ENCODE results near the gene RC3H2. TPM values are rescaled to one million over a fixed set of nuclear protein-coding genes. Genes with fewer than 3 reads are reported as not detected.

Gene RC3H2
- total RNA-seq, 1 experiment from 2014 or later, result 37.5 TPM

- ChIA-PET POLR2A (interaction anchor here (0.9 to 1.2 kb wide), 2 partner anchors 10 to 17 kb away, joined by 4 to 5 read pairs; no protein-coding TSS in a partner anchor), CTCF (interaction anchor here (1.3 kb wide), 1 partner anchor 426 kb away, joined by 4 read pairs; no protein-coding TSS in a partner anchor)
- no peak for DNase-seq (ENCODE audit: low spot score)
- Mint-ChIP-seq H3K4me1 (peaks cover 23% of the 10 kb centered on the region), H3K4me3 (no peak overlapping the region), H3K27me3 (ENCODE audit: low read depth) (no peaks in the 10 kb centered on the region), H3K27ac (peak overlapping the region; percentile 96), H3K9me3 (no peaks in the 10 kb centered on the region), H3K36me3 (peaks cover 4% of the 10 kb centered on the region; the same call in 1 of the 2 replicates)
- no peak for ATAC-seq
- TF ChIP-seq ZSCAN18 (CRISPR knock-in tag; IDR thresholded peaks at IDR 0.05) (no peak), ZNF423 (CRISPR knock-in tag; IDR thresholded peaks at IDR 0.05) (no peak), SOX15 (CRISPR knock-in tag; IDR thresholded peaks at IDR 0.05) (no peak), MXD4 (CRISPR knock-in tag; IDR thresholded peaks at IDR 0.05; ENCODE audit: borderline replicate concordance) (no peak), MAX (CRISPR knock-in tag; IDR thresholded peaks at IDR 0.05) (no peak), AFF4 (CRISPR knock-in tag; IDR thresholded peaks at IDR 0.05; ENCODE audit: borderline replicate concordance) (no peak), ATF3 (CRISPR knock-in tag; conservative IDR thresholded peaks at IDR 0.05) (no peak), ZNF232 (CRISPR knock-in tag; IDR thresholded peaks at IDR 0.05) (no peak)
- TF ChIP-seq, protein P1, sequence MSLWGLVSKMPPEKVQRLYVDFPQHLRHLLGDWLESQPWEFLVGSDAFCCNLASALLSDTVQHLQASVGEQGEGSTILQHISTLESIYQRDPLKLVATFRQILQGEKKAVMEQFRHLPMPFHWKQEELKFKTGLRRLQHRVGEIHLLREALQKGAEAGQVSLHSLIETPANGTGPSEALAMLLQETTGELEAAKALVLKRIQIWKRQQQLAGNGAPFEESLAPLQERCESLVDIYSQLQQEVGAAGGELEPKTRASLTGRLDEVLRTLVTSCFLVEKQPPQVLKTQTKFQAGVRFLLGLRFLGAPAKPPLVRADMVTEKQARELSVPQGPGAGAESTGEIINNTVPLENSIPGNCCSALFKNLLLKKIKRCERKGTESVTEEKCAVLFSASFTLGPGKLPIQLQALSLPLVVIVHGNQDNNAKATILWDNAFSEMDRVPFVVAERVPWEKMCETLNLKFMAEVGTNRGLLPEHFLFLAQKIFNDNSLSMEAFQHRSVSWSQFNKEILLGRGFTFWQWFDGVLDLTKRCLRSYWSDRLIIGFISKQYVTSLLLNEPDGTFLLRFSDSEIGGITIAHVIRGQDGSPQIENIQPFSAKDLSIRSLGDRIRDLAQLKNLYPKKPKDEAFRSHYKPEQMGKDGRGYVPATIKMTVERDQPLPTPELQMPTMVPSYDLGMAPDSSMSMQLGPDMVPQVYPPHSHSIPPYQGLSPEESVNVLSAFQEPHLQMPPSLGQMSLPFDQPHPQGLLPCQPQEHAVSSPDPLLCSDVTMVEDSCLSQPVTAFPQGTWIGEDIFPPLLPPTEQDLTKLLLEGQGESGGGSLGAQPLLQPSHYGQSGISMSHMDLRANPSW (CRISPR knock-in tag; conservative IDR thresholded peaks at IDR 0.05; ENCODE audit: low read depth), result no peak
- TF ChIP-seq, protein P2, sequence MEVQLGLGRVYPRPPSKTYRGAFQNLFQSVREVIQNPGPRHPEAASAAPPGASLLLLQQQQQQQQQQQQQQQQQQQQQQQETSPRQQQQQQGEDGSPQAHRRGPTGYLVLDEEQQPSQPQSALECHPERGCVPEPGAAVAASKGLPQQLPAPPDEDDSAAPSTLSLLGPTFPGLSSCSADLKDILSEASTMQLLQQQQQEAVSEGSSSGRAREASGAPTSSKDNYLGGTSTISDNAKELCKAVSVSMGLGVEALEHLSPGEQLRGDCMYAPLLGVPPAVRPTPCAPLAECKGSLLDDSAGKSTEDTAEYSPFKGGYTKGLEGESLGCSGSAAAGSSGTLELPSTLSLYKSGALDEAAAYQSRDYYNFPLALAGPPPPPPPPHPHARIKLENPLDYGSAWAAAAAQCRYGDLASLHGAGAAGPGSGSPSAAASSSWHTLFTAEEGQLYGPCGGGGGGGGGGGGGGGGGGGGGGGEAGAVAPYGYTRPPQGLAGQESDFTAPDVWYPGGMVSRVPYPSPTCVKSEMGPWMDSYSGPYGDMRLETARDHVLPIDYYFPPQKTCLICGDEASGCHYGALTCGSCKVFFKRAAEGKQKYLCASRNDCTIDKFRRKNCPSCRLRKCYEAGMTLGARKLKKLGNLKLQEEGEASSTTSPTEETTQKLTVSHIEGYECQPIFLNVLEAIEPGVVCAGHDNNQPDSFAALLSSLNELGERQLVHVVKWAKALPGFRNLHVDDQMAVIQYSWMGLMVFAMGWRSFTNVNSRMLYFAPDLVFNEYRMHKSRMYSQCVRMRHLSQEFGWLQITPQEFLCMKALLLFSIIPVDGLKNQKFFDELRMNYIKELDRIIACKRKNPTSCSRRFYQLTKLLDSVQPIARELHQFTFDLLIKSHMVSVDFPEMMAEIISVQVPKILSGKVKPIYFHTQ (CRISPR knock-in tag; IDR thresholded peaks at IDR 0.05), result no peak
- TF ChIP-seq, protein P3, sequence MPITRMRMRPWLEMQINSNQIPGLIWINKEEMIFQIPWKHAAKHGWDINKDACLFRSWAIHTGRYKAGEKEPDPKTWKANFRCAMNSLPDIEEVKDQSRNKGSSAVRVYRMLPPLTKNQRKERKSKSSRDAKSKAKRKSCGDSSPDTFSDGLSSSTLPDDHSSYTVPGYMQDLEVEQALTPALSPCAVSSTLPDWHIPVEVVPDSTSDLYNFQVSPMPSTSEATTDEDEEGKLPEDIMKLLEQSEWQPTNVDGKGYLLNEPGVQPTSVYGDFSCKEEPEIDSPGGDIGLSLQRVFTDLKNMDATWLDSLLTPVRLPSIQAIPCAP (CRISPR knock-in tag; IDR thresholded peaks at IDR 0.05), result no peak
- TF ChIP-seq, protein P4, sequence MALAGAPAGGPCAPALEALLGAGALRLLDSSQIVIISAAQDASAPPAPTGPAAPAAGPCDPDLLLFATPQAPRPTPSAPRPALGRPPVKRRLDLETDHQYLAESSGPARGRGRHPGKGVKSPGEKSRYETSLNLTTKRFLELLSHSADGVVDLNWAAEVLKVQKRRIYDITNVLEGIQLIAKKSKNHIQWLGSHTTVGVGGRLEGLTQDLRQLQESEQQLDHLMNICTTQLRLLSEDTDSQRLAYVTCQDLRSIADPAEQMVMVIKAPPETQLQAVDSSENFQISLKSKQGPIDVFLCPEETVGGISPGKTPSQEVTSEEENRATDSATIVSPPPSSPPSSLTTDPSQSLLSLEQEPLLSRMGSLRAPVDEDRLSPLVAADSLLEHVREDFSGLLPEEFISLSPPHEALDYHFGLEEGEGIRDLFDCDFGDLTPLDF (CRISPR knock-in tag; IDR thresholded peaks at IDR 0.05), result no peak
- TF ChIP-seq, protein P5, sequence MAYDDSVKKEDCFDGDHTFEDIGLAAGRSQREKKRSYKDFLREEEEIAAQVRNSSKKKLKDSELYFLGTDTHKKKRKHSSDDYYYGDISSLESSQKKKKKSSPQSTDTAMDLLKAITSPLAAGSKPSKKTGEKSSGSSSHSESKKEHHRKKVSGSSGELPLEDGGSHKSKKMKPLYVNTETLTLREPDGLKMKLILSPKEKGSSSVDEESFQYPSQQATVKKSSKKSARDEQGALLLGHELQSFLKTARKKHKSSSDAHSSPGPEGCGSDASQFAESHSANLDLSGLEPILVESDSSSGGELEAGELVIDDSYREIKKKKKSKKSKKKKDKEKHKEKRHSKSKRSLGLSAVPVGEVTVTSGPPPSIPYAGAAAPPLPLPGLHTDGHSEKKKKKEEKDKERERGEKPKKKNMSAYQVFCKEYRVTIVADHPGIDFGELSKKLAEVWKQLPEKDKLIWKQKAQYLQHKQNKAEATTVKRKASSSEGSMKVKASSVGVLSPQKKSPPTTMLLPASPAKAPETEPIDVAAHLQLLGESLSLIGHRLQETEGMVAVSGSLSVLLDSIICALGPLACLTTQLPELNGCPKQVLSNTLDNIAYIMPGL (CRISPR knock-in tag; IDR thresholded peaks at IDR 0.05), result no peak
Measured at GRCh38 chr9:122923947-122924346, 18.8 kb upstream of the RC3H2 start.

All from WTC11 (cell line).